HL-60 (cell line): Measurements from ENCODE around the gene ESYT2.

ENCODE experiments used
- POLR2AphosphoS5 ChIP-seq: IDR thresholded peaks from 2 replicates; pipeline ENCODE4 v1.6.1; 2012; ENCODE audit warnings: low read depth
- TF ChIP-seq, protein P1 (sequence below): IDR thresholded peaks from one replicate; pipeline ENCODE4 v1.5.1; 2011; ENCODE audit warnings: low read length, control low read depth, inconsistent platforms; ENCODE audit not compliant: insufficient read depth

- TF ChIP-seq, protein P1, sequence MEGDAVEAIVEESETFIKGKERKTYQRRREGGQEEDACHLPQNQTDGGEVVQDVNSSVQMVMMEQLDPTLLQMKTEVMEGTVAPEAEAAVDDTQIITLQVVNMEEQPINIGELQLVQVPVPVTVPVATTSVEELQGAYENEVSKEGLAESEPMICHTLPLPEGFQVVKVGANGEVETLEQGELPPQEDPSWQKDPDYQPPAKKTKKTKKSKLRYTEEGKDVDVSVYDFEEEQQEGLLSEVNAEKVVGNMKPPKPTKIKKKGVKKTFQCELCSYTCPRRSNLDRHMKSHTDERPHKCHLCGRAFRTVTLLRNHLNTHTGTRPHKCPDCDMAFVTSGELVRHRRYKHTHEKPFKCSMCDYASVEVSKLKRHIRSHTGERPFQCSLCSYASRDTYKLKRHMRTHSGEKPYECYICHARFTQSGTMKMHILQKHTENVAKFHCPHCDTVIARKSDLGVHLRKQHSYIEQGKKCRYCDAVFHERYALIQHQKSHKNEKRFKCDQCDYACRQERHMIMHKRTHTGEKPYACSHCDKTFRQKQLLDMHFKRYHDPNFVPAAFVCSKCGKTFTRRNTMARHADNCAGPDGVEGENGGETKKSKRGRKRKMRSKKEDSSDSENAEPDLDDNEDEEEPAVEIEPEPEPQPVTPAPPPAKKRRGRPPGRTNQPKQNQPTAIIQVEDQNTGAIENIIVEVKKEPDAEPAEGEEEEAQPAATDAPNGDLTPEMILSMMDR = no peak
- no peak for TF ChIP-seq POLR2AphosphoS5
Measured at GRCh38 chr7:158861936-158862704, 32.8 kb upstream of the ESYT2 start.
